Hepatocyte (in vitro differentiated cells): Measurements from ENCODE around the gene TUB.

ENCODE experiments used
- CTCF ChIP-seq: fragments of 200-600 bp; sonication (generic); IDR thresholded peaks from 2 replicates; pipeline ENCODE4 v1.5.1; 2016; ENCODE audit warnings: antibody characterized with exemption, mild to moderate bottlenecking; ENCODE audit not compliant: poor library complexity
- EZH2 ChIP-seq: fragments of 200-600 bp; sonication (generic); IDR thresholded peaks from 2 replicates; pipeline ENCODE4 v1.6.1; 2016; ENCODE audit warnings: antibody characterized with exemption, mild to moderate bottlenecking, borderline replicate concordance

GRCh38 chr11:8107642-8108041 is 26.6 kb downstream of the TUB start:
- TF ChIP-seq CTCF (no peak), EZH2 (no peak)
